BE2C (cell line): Measurements from ENCODE around the gene SLC4A1.
"Not testable (repeated sequence)": the region's sequence is repeated elsewhere in the genome, so short reads cannot be mapped to it uniquely, and the experiment has no call there.

ENCODE experiments used
- DNase-seq: peaks from one replicate; pipeline ENCODE4 v3.0.0-alpha.2; 2020
- H3K27me3 ChIP-seq: fragments of 250-450 bp; sonication (Bioruptor Pico); 2 replicates; pipeline ENCODE4 v1.5.1; 2020; ENCODE audit warnings: mild to moderate bottlenecking
- H3K36me3 ChIP-seq: fragments of 250-450 bp; sonication (Bioruptor Pico); 2 replicates; pipeline ENCODE4 v1.5.1; 2020; ENCODE audit warnings: mild to moderate bottlenecking
- H3K4me1 ChIP-seq: fragments of 250-450 bp; sonication (Bioruptor Pico); 2 replicates; pipeline ENCODE4 v1.5.1; 2020
- H3K4me3 ChIP-seq: 2 replicates; pipeline ENCODE4 v1.5.1; 2011; ENCODE audit warnings: low read depth, low read length
- H3K9me3 ChIP-seq: fragments of 250-450 bp; sonication (Bioruptor Pico); 2 replicates; pipeline ENCODE4 v1.5.1; 2020
- TF ChIP-seq, protein P1 (sequence below): IDR thresholded peaks from 2 replicates; pipeline ENCODE4 v1.5.1; 2012; ENCODE audit warnings: mild to moderate bottlenecking, low read depth, low read length

Gene SLC4A1

DNA sequence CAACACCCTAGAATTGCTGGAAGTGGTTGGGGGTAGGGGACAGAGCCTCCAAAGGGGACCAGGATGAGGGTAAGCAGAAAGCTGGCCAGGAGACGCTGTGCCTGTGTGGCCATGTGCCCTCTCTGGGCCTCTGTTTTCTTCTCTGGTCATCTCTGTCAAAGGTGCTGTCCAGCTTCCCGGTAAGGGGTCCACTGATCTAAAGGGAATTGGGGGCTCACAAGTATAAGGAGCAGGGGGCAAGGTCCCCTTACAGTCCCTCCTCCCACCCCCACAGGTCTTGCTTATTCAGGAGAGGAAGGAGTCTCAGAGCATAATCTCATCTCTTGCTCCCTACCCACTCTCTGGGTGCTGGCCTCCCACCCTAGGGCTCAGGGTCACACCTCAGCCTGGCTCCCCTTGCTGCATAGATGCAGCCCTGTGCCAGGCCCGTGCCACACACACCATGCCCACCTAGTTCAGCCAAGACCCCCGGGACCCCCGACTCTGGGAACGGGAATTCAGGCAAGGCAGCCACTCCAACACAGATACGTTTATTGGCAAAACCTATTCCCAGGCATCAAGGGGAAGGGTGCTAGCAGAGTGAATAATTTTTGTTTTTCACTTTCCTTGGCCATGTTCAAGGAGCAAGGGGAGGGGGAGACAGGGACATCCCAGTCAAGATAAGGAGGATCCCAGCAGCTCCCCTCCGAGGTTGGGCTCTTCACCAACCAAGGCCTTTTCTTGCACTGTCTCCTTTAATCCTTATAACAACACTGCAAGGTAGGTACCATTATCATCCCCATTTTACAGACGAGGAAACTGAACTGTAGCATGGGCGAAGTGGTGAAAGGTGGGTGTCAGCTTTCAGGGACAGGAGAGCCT is 19.8 kb downstream of the SLC4A1 start:
- DNase-seq: no peak
- Histone ChIP-seq H3K27me3 (no peaks in the 10 kb centered on the region), H3K36me3 (no peaks in the 10 kb centered on the region), H3K4me3 (no peak overlapping the region), H3K4me1 (peaks cover 2% of the 10 kb centered on the region; the same call in 1 of the 2 replicates), H3K9me3 (no peaks in the 10 kb centered on the region)
- TF ChIP-seq, protein P1, sequence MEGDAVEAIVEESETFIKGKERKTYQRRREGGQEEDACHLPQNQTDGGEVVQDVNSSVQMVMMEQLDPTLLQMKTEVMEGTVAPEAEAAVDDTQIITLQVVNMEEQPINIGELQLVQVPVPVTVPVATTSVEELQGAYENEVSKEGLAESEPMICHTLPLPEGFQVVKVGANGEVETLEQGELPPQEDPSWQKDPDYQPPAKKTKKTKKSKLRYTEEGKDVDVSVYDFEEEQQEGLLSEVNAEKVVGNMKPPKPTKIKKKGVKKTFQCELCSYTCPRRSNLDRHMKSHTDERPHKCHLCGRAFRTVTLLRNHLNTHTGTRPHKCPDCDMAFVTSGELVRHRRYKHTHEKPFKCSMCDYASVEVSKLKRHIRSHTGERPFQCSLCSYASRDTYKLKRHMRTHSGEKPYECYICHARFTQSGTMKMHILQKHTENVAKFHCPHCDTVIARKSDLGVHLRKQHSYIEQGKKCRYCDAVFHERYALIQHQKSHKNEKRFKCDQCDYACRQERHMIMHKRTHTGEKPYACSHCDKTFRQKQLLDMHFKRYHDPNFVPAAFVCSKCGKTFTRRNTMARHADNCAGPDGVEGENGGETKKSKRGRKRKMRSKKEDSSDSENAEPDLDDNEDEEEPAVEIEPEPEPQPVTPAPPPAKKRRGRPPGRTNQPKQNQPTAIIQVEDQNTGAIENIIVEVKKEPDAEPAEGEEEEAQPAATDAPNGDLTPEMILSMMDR: no peak

- no peaks in the 10 kb centered on the region for H3K36me3 ChIP-seq
- H3K9me3 ChIP-seq: no peaks in the 10 kb centered on the region
- TF ChIP-seq, protein P1: no peak
- no peak for DNase-seq
- H3K4me1 ChIP-seq: peaks cover 2% of the 10 kb centered on the region; the same call in 1 of the 2 replicates
- H3K4me3 ChIP-seq: no peak overlapping the region
- no peaks in the 10 kb centered on the region for H3K27me3 ChIP-seq
These were observed 20.5 kb downstream of the SLC4A1 start for GRCh38 chr17:44247440-44247841.

DNA sequence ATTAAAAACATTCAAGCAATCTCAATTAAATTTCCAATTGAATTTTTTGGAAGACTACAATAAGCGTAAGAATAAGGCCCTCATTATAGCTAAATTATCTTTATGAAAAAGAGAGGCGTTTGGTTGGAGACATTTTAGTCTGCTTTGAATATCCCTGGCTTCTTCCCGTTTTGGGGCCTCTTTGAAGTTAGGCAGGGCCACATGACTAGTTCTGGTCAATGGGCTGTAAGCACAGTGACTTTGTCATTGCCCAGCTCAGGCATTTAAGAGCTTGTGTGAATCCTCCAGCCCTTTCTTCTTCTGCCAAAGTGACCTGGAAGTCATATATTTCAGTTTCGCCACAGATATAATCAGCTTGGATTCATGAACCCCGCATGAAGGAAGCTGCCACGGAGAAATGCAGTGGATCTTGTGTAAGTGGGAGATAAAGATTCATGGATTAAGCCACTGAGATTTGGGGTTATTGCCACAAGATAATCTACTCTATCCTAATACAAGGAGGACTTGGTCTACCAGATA is 26.8 kb downstream of the SLC4A1 start:
- no peak for DNase-seq

DNA sequence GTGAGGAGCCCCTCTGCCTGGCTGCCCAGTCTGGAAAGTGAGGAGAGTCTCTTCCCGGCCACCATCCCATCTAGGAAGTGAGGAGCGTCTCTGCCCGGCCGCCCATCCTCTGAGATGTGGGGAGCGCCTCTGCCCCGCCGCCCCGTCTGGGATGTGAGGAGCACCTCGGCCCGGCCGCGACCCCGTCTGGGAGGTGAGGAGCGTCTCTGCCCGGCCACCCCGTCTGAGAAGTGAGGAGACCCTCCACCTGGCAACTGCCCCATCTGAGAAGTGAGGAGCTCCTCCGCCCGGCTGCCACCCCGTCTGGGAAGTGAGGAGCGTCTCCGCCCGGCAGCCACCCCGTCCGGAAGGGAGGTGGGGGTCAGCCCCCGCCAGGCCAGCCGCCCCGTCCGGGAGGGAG is 30.0 kb downstream of the SLC4A1 start:
- not testable (repeated sequence) for H3K4me1 ChIP-seq, H3K27me3 ChIP-seq, DNase-seq, H3K36me3 ChIP-seq, H3K4me3 ChIP-seq, H3K9me3 ChIP-seq

More for the DNA sequence above, 26.8 kb downstream of the SLC4A1 start:
- TF ChIP-seq, protein P1: no peak
- no peak overlapping the region for H3K4me3 ChIP-seq
- peaks cover 2% of the 10 kb centered on the region; the same call in 1 of the 2 replicates for H3K4me1 ChIP-seq
- no peaks in the 10 kb centered on the region for H3K36me3 ChIP-seq
- H3K27me3 ChIP-seq: no peaks in the 10 kb centered on the region
- no peaks in the 10 kb centered on the region for H3K9me3 ChIP-seq

- no peak for DNase-seq
- Histone ChIP-seq H3K9me3 (no peaks in the 10 kb centered on the region), H3K4me1 (no peaks in the 10 kb centered on the region; the same call in 1 of the 2 replicates), H3K27me3 (no peaks in the 10 kb centered on the region), H3K36me3 (no peaks in the 10 kb centered on the region), H3K4me3 (no peak overlapping the region)
- TF ChIP-seq, protein P1: no peak
These were observed 31.4 kb downstream of the SLC4A1 start for GRCh38 chr17:44236444-44236991.

DNA sequence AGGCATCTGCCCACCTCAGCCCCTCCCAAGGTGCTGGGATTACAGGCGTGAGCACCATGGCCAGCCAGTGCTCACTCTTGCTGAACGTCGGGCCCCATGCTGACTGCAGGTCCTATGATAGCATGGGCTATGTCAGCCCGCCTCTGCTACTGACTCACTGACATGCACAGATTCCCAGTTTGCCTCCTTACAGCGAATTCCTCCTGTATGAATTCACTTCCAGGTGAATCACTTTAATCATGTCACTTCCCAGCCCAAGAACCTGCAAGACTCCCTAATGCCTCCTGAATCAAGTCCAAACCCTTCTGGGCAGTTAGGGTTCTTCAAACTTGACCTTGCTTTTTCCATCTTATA is 32.4 kb downstream of the SLC4A1 start:
- Histone ChIP-seq H3K27me3 (no peaks in the 10 kb centered on the region), H3K4me3 (no peak overlapping the region), H3K36me3 (no peaks in the 10 kb centered on the region), H3K4me1 (no peaks in the 10 kb centered on the region; the same call in 1 of the 2 replicates), H3K9me3 (no peaks in the 10 kb centered on the region)
- TF ChIP-seq, protein P1: no peak
- no peak for DNase-seq
